HG02588 (cell line): Measurements from ENCODE around the gene NAA60.
"Not testable (repeated sequence)": the region's sequence is repeated elsewhere in the genome, so short reads cannot be mapped to it uniquely, and the experiment has no call there.

Experiments
- ATAC-seq: cut with Tn5 transposase; IDR thresholded peaks from one replicate; pipeline ENCODE4 v1.9.1; 2021; ENCODE audit warnings: mild to moderate bottlenecking, moderate library complexity; ENCODE audit not compliant: unreplicated experiment

The NAA60 gene

DNA sequence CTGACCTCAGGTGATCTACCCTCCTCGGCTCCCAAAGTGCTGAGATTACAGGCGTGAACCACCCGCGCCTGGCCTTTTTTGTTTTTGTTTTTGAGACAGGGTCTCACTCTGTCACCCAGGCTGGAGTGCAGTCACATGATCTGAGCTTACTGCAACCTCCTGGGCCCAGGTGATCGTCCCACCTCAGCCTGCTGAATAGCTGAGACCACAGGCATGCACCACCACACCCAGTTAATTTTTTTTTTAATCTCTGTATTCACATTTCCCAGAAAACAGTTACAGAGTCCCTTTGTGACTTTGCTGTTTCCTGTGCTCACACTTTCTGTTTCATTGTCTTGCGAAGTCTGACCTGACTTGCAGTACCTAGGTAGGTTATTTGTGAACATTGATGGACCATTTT is 60.0 kb downstream of the NAA60 start:
- ATAC-seq: no peak

GRCh38 chr16:3508736-3509135 is 65.3 kb downstream of the NAA60 start:
- ATAC-seq: no peak

DNA sequence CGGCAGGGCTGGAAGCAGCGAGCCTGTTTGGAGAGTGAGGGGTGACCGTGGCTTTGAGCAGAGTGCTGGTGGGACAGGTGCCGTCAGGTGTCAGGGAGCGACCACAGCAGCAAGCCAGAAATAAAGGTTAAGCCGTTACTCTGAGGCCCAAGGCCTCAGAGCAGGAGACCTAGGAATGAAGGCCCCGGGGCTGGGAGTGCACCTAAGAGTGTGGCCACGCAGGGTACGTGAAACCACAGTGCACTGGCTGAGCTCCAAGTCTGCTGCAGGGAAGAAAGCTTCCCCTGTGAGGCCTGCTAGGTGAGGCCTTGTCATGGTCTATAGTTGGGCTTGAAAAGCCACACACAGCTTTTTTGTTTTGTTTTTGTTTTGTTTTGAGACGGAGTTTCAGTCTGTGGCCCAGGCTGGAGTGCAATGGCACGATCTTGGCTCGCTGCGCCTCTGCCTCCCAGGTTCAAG is 66.0 kb downstream of the NAA60 start:
- no peak for ATAC-seq

- ATAC-seq: no peak
Observed at GRCh38 chr16:3510416-3510815, 66.9 kb downstream of the NAA60 start.

DNA sequence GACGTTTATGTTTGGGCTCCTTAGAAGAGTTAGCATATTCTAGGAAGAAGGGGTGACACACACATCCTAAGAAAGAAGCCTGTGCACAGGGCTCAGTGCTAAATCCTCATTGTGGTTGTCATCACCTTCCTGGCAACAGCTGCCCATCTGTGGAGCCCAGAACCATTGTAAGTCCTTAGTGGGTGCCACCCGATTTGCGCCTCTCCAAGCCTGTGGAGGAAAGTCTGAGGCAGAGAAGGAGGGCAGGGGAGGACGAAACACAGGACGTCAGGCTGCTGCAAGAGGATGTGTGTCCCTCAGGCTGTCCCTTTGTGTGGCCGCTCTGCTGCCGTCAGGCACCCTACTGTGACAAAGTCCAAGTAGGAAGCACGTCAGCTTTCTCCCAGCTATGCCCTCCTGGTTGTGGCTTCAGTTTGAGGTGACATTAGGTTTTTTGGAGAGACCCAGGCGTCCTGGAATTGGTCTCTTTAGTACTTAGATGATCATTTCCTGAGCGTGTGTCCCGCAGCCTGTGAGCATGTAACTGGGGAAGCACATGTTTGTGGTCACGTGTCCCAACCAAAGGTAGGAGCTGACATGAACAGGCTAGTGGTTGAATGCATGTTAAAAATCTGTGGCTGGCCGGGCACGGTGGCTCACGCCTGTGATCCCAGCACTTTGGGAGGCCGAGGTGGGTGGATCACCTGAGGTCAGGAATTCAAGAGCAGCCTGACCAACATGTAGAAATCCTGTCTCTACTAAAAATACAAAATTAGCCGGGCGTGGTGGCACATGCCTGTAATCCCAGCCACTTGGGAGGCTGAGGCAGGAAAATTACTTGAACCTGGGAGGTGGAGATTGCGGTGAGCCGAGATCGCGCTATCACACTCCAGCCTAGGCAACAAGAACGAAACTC is 68.1 kb downstream of the NAA60 start:
- no peak for ATAC-seq

GRCh38 chr16:3513892-3514583 is 70.6 kb downstream of the NAA60 start:
- ATAC-seq: no peak

- no peak for ATAC-seq
Observed at GRCh38 chr16:3514621-3515020, 71.1 kb downstream of the NAA60 start.

DNA sequence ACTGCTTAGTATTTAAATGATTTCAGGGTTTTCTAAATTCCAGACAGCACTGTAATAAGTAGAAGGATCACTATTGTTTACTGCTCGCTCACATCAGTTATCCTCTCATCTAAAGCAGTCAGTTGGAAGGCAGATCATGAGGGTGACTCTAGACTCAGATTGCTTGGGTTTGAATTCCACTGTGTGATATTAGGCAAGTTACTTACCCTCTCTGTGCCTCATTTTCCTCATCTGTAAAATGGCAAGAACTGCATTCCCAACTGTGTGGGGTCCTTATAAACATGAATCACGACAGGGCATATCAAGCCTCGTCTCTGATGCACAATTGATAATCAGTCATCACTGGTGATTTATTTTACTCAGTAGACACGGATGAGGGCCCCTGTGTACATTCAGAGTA is 72.4 kb downstream of the NAA60 start:
- no peak for ATAC-seq

GRCh38 chr16:3518292-3518985 is 75.0 kb downstream of the NAA60 start:
- ATAC-seq: no peak

DNA sequence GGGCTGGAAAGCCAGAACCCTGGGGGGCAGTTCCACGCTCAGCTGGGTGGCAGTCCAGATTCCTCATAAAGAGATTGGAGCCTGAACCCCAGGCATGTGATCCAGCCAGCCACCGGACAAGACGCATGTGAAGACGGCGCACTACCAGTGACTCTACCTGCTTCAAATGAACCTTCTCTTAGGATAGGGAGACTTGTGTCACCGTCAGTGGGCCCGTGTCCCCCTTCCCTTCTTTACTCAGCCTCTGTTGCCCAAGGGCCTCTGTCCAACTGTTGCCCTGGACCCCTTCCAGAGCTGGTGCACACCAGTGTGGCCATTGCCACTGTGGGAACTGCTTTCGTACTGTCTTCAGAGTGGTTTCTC is 75.5 kb downstream of the NAA60 start:
- ATAC-seq: no peak

DNA sequence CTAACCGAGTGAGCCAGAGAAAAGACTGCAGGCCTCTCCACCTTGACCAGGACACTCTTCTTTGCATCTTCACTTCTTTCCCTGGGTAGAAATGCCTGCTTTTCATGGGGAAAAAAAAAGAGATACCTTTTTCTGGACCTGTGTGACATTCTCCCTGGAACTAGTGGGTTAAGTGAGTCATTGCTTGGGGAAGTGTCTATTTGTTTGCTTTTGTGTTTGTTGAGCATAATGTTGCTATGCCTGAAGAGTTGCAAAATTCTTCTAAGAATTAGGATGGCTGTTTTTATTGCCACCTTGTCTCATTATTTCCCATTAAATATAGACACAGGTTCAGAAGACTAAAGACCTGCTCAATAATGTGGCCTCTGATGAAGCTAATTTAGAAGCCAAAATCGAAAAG is 76.1 kb downstream of the NAA60 start:
- no peak for ATAC-seq

GRCh38 chr16:3520413-3520812 is 76.9 kb downstream of the NAA60 start:
- no peak for ATAC-seq

DNA sequence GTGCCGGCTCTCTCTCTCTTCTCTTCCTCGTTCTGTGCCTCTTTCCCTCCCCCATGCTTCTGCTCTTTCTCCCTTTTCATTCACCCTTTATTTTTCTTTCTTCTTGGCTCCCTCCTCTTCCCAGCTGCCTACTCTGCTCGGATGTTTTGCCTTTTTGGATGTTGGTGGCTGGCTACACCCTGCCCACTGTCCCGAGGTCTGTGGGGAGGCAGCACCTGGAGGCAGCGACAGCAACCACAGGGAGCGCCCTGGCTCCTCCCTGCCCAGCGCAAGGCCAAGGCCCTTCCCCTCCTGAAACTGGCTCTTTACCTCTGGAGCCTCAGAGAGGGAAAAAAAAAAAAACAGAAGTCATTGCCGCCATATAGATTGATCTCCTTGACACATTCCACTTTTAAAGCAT is 77.4 kb downstream of the NAA60 start:
- ATAC-seq: no peak

GRCh38 chr16:3523281-3523680 is 79.8 kb downstream of the NAA60 start:
- no peak for ATAC-seq

GRCh38 chr16:3525951-3526350 is 82.5 kb downstream of the NAA60 start:
- ATAC-seq: no peak

GRCh38 chr16:3527216-3527829 is 83.8 kb downstream of the NAA60 start:
- not testable (repeated sequence) for ATAC-seq

GRCh38 chr16:3528406-3528805 is 84.9 kb downstream of the NAA60 start:
- no peak for ATAC-seq

DNA sequence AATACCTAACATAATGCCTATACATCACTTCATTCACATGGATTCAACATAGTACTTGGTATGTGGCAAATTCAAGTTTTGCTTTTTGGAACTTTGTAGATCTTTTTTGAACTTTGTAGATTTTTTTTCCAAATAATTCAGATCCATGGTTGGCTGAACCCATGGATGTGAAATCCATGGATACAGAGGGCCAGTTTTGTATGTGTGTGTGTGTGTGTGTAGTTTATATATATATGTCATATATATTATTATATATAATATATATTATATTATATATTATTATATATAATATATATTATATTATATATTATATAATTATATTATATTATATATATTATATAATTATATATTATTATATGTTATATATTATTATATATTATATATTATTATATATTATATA is 85.7 kb downstream of the NAA60 start:
- no peak for ATAC-seq

- no peak for ATAC-seq
Observed at GRCh38 chr16:3530371-3530914, 87.0 kb downstream of the NAA60 start.

DNA sequence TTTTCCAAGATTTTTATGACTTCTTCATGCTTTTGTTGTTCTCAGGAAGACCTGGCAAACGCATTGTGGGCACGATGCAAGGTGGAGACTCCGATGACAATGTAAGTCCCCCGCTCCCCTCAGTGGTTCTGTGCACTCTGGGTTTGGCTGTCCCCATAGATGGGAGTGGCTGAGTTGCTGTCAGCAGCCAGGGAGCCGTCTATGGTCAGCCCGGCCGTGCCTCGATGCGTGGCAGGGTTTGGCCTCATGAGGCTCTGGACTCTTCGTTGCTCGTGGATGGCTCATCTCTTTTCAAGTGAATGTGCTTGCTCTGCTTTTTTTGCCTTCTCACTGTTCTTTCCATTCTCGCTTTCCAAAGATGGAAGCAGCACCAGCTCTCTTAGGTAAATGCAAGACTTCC is 89.3 kb downstream of the NAA60 start:
- no peak for ATAC-seq

GRCh38 chr16:3534126-3534525 is 90.6 kb downstream of the NAA60 start:
- no peak for ATAC-seq
